Activated gamma-delta T cell treated with Interleukin-2 at 50 U/mL for 16 hours (primary cell): ENCODE results near the gene MFSD6.

Source experiments
- DNase-seq: peaks from one replicate; pipeline ENCODE4 v3.0.0-alpha.2; 2020

The MFSD6 gene

GRCh38 chr2:190441564-190441963 lies 33.4 kb downstream of the MFSD6 start:
- no peak for DNase-seq

DNA sequence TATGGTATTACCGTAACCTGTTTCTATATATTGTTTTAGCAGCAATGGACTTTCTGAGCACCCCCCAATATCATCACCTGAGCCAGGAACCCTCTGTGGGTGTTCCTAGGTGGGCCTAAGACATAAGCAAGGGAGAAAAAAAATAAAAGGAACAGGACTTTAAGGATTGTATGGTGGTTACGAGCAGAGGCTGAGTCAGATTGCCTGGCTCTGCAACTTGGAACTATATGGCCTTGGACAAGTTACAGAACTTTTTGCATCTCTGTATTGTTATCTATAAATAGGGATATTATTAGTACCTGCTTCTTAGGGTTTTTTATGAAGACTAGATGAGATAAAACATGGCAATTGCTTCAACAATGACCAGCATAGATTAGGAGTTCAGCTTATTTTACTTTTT lies 34.9 kb downstream of the MFSD6 start:
- no peak for DNase-seq

DNA sequence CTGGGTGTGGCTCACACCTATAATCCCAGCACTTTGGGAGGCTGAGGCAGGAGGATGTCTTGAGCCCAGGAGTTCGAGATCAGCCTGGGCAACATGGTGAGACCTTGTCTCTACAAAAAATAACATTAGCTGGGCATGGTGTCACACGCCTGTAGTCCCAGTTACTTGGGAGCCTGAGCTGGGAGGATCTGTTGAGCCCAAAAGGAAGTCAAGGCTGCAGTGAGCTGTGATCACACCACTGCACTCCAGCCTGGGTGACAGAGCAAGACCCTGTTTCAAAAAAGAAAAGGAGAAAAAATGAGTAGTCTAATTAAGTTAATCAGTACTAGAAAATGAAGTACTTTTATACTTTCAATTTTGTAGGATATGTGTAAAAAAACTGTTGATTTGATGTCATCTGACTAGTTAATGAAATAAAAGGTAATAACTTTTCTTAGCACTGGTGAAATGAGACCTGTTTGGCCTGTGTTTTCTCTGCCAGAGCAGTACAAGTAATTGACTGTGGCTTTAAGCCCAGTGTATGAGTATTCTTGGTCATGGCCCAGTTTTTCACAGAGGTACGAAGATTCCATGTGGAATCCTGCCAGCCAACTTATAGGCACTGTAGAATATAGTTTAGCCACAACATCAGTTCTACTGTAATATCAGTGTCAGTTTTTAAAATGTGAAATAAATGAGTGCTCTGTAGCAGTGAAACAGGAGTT lies 35.8 kb downstream of the MFSD6 start:
- no peak for DNase-seq

DNA sequence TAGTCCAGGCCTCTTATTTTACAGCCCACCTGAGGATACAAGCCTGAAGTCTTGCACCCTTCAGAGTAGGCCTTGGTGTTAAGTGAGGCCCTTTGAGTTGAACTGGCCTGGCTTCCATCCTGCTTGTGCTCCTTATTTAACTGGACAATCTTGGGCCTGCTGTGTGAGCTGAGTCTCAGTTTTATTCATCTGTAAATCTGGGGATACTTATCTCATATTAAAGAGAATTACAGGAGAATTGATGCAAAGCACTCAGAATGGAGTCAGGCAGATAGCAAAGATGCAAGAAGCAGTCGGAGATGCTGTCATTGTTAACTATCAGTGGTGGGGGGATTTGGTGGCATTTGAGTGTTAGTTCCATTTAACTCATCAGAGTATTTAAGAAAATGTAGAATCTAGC lies 36.8 kb downstream of the MFSD6 start:
- no peak for DNase-seq

DNA sequence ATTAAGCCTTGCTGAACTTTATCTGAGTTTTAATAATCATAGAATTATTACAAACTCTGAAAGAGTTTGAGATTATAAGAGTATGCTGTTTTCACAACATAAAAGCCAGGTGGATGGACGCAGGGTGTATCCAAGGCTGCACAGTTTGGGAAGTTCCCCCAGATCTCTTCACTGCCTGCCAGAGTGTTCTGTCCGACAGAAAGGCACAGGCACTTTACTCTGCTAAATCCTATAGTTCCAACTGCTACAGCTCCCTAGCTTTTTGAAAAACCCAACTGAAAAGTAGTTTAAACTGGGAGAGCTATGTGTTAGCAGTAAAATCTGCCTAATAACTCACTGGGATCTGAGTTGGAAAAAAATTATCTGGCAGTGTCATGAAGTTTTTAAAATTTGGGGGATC lies 38.0 kb downstream of the MFSD6 start:
- DNase-seq, result no peak

DNA sequence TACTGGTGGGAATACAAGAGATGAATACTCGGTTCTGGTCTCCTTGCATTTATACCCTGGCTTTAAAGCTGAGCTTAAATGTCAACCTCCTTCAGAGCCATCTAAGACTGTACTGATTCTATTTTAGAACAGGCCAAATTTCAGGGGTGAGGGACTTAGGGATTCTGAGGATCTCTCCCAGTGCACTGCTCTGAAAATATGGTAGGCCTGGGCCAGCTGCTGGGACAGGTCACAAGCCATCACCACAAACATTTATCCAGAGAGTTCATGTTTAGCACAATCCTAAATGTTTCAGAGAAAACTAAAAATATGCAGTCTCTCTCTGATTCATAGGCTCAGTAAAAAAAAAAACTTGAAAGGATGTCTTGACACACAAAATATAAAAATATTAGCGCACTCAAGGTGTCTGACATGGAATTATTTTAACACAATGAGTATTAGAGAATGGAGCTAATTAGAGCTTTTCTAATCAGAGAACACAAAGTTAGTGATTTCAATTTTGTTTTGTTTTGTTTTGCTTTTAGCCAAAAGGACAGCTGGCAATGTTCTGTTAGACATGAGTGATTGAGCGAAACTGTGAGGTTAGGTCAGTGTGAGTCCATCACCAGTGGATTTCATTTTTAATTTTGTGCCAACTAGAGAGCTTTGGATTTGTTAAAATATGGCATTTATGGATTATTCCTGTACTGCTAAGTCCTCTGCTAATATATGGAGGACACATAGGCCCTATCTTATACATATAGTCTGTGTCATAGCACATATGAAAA lies 38.8 kb downstream of the MFSD6 start:
- no peak for DNase-seq

DNA sequence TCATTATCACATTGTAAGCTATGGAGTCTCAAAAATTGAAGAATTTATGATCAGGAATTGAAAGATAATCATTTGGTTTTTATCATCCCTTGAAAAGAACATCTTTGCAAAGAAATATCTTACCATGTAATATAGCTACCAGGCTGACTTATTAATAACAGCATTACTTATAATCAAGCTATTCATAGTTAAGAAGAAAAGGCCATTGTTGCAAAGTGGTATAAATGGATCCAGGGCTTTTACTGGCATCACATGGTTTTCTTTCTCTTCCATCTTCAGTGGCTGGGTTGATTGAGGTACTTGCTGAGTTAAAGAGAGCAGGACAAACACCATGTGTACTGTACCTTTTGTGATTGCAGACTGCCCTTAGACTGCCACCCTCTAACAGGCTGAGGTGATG lies 39.6 kb downstream of the MFSD6 start:
- DNase-seq, result no peak

- DNase-seq, result no peak
Measured at GRCh38 chr2:190449925-190450324, 41.8 kb downstream of the MFSD6 start.

GRCh38 chr2:190450363-190450762 lies 42.2 kb downstream of the MFSD6 start:
- no peak for DNase-seq

DNA sequence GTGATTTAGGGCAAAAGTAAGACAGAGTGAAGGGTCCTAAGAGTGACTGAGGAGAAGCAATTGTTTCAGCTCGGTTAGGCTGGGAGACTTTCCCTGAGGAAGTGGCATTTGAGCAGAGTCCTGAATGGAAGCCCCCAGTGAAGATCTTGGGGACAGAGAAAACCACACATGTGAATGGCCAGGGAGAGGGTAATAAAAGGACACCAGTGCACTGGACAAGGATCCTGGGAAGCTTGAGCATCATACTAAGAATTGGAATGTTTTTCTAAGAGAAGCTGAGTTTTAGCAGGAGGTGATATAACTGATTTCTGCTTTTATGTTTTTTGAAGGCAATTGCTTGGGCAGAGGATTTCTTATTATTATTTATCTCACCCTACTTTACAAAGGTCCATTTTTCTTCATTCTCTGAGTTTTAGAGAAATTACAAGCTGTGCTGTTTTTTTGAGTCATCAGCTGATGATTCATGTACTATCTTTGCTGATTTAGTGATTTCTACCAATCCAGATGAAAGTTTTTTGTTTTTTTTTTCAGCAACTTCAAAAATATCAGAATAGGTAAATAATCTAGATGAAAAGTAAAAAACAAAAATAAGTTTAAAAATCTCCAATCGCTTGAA lies 43.5 kb downstream of the MFSD6 start:
- DNase-seq, result no peak

GRCh38 chr2:190452433-190452832 lies 44.3 kb downstream of the MFSD6 start:
- DNase-seq, result no peak

DNA sequence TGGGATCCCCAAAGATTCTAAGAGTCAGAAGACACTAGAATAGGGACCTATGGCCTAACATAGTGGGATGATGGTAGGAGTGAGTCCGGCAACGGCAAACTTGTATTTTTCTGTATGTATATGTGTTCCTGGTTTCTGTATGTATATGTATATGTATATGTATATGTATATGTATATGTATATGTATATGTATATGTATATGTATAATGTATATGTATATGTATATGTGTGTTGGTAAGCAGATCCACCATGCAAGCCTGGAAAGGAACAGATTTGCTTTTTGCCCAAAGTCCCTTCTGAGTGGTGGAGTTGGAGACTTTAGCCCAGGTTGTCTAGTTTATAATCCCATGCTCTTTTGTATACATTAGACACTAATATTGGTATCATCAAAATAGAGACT lies 46.6 kb downstream of the MFSD6 start:
- DNase-seq, result no peak

DNA sequence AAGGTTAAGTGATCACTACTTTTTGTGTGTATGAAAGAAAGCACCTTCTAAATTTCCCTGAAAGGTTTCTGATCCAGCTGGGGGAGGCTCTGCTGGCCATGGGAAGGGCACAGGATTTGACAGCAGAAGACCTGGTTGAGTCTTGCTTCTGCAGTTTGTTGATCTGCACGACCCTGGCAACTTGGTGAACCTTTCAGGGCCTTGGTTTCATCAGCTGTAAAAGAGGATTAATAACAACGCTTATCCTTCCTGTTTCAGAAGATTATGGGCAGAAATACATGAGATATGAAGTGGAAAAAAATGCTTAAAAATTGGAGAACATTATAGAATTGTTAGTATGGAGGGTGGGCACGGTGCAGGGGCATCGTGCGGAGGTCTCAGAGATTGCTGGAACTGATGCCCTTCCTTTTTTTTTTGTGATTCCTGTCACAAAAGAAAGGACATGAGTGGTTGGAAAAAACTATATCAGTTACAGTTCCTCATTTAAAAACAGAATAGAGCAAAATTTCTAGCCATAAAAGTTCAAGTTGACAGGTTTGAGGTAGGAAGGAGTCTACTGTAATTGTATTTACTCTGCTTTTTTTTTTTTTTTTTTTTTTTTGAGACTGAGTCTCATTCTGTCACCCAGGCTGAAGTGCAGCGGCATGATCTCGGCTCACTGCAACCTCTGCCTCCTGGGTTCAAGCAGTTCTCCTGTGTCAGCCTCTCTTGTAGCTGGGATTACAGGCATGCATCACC lies 47.4 kb downstream of the MFSD6 start:
- DNase-seq, result no peak

- DNase-seq, result no peak
Measured at GRCh38 chr2:190456833-190457232, 48.7 kb downstream of the MFSD6 start.

GRCh38 chr2:190457256-190457655 lies 49.1 kb downstream of the MFSD6 start:
- no peak for DNase-seq

DNA sequence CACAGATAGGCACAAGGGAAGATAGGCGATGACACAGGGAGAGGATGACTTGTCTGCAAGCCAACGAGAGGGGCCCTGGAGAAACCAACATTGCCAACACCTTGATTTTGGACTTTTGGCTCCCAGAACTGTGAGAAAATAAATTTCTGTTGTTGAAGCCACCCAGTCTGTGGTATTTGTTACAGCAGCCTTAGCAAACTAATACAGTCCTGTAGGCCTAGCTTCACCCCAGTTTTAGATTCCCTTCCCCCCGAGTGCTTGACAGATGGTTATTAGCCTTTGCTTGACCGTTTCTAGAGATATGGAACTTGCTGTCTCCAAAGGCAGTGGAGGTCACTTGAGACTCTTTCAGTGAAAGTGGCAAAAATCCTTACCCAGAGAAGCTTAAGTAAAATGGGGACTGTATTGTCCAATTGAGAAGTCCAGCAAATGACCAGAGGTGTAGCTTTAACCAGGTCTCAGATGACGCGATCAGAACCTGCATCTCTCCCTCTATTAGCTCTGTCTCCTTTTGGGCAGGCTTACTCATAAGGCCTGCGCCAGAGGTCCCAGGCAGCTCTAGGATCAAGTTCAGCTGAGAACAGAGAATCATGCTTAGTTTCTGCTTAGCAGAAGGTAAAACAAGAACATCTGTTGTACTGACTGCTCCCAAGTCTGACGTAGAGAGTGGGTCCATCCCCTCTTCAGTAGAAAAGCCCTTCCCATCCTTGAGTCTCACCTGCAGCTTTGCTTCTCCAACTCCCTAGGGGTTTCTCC lies 50.4 kb downstream of the MFSD6 start:
- no peak for DNase-seq

DNA sequence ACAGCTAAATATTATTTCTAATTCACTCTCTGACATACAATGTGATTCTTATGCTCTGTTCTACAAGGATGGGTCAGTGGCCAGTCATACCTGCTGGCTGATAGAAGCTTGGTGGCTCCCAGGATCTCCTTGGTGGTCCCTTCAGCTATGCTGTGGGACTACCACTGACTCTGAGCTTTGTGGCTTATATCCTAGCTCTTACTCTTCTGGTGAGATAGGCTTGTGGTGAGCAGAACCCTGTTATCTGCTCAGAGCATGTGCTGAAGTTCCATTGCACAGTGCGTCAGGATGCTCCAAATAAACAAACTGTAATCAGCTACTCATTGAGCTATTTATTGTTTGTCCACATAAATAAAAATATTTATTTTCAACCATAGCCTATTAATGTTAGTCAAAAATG lies 51.7 kb downstream of the MFSD6 start:
- no peak for DNase-seq

GRCh38 chr2:190460487-190460886 lies 52.3 kb downstream of the MFSD6 start:
- DNase-seq, result no peak

DNA sequence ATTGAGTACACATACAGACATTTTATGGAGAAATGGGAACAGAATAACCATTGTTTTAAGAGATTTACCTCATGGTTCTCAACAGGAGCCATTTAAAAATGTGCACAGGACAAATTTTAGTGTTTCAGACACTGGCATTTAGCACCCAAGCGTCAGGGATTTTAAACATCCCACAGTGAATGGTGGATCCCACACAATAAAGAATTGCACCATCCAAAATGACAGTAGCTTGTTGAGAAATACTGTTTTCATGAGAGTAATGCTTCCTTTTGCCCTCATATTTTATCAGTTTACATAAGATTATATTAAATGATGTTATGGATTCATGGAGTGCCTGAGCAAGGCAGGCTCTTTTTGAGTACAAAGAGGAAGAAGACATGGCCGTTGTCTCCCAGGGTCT lies 54.0 kb downstream of the MFSD6 start:
- DNase-seq, result no peak

DNA sequence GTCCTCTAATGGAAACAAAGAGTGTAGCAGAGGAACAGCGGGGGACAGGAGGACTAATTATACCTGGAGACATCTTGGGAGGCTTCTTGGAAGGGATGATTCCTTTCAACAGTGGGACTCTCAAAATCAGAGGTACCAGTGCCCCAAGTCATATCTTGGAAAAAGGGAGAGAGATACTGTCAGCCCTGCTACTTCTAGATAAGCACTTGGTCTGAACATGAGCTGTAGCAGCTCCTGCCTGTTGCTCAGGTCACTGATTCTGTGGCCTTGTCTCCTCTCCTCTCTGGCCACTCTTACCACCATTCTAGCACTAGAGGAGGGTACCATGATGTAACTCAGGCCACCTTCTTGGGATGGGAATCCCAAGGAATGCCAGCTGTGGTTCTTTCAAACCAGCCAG lies 54.5 kb downstream of the MFSD6 start:
- DNase-seq, result no peak

DNA sequence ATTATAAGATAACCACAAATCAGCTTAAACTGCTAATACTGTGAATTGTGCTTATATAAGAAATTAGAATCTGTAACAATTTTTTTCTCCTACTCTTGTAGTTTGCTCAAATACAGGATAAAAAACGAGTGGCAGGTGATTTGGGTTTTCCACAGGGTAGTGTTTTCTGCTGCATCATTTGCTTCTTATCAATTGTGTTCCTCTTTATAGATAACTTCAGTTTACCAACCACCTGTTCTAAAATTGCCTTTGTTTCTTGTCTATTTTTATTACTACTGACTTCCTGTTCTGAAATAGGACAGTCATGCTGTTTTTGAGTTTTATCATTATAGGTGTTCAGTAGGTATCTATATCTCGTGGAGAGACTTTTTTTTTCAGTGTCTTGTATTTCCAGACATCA lies 56.9 kb downstream of the MFSD6 start:
- DNase-seq, result no peak

DNA sequence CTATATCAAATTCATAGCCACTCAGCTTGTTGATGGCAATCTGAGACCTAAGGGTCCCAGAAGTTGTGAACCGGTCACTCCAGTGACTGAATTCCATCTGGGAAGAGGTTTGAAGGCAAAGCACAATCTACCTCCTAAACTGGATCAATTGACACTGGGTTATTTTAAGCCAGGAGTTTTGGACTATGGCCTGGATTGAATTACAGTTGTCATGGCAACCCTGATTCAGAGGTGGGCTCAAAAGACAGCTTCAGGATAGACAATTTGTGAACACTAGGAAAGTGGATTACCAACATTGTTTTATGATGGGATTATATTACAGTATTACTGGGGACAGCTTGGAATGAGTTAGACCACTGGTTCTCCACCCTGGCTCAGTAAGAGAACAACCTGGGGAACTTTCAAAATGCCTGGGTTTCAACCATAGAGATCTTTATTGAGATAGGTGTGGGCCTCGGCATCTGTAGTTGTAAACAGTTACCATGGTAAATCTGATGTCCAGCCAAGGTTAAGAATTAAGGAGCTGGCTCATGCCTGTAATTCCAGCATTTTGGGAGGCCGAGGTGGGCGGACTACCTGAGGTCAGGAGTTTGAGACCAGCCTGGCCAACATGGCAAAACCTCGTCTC lies 58.8 kb downstream of the MFSD6 start:
- no peak for DNase-seq
